GM23338 (cell line): Measurements from ENCODE around the gene GPATCH2. TPM values are rescaled to one million over a fixed set of nuclear protein-coding genes. Genes with fewer than 3 reads are reported as not detected.

Experiments used
- ATAC-seq: fragments of 200-7000 bp; cut with Tn5 transposase; 3 replicates; pipeline ENCODE4 v1.9.1; 2020
- DNase-seq: peaks from one replicate; pipeline ENCODE4 v3.0.0-alpha.2; 2015; ENCODE audit warnings: low spot score
- H2AFZ ChIP-seq: fragments of 200-600 bp; sonication (generic); 2 replicates; pipeline ENCODE4 v1.8.0; 2016; ENCODE audit warnings: antibody characterized with exemption, mild to moderate bottlenecking, moderate library complexity
- H3F3A ChIP-seq: fragments of 200-600 bp; sonication (generic); replicated peaks from 2 replicates; pipeline ENCODE4 v1.8.0; 2017; ENCODE audit warnings: antibody characterized with exemption, mixed run types, low read depth
- H3K27ac ChIP-seq: fragments of 200-600 bp; sonication (generic); 2 replicates; pipeline ENCODE4 v1.6.1; 2016; ENCODE audit warnings: low read depth
- H3K27me3 ChIP-seq: fragments of 200-600 bp; sonication (generic); 2 replicates; pipeline ENCODE4 v1.8.0; 2016; ENCODE audit warnings: mild to moderate bottlenecking, mixed run types, moderate library complexity; ENCODE audit not compliant: insufficient read depth
- H3K36me3 ChIP-seq: fragments of 200-600 bp; sonication (generic); 2 replicates; pipeline ENCODE4 v1.8.0; 2016; ENCODE audit warnings: mild to moderate bottlenecking; ENCODE audit not compliant: insufficient read depth
- H3K4me1 ChIP-seq: fragments of 200-600 bp; sonication (generic); 2 replicates; pipeline ENCODE4 v1.8.0; 2016; ENCODE audit warnings: mild to moderate bottlenecking, moderate library complexity; ENCODE audit not compliant: insufficient read depth
- H3K4me2 ChIP-seq: fragments of 200-600 bp; sonication (generic); 2 replicates; pipeline ENCODE4 v1.7.1; 2017; ENCODE audit warnings: mixed run types
- H3K4me3 ChIP-seq: fragments of 200-600 bp; sonication (generic); 2 replicates; pipeline ENCODE4 v1.6.1; 2016; ENCODE audit warnings: mixed run types
- H3K79me2 ChIP-seq: fragments of 200-600 bp; sonication (generic); replicated peaks from 2 replicates; pipeline ENCODE4 v1.8.0; 2017; ENCODE audit warnings: mild to moderate bottlenecking; ENCODE audit not compliant: insufficient read depth
- H3K9me2 ChIP-seq: fragments of 200-600 bp; sonication (generic); 2 replicates; pipeline ENCODE4 v1.8.0; 2017; ENCODE audit not compliant: insufficient read depth
- H4K20me1 ChIP-seq: fragments of 200-600 bp; sonication (generic); replicated peaks from 2 replicates; pipeline ENCODE4 v1.8.0; 2017; ENCODE audit warnings: mild to moderate bottlenecking; ENCODE audit not compliant: insufficient read depth
- H3K27ac Mint-ChIP-seq: 2 replicates; pipeline ENCODE4 v1.8.0; 2020; ENCODE audit warnings: inconsistent platforms, mild to moderate bottlenecking, moderate library complexity, mixed read lengths
- H3K27me3 Mint-ChIP-seq: 3 replicates; pipeline ENCODE4 v1.8.0; 2022; ENCODE audit warnings: low read depth, mild to moderate bottlenecking, moderate library complexity, mixed read lengths, inconsistent platforms; ENCODE audit not compliant: insufficient read depth, poor library complexity
- H3K36me3 Mint-ChIP-seq: 3 replicates; pipeline ENCODE4 v1.8.0; 2021; ENCODE audit warnings: low read depth, mild to moderate bottlenecking, inconsistent platforms, moderate library complexity, mixed read lengths
- H3K4me1 Mint-ChIP-seq: 3 replicates; pipeline ENCODE4 v1.8.0; 2020; ENCODE audit warnings: mild to moderate bottlenecking, inconsistent platforms, mixed read lengths
- H3K4me3 Mint-ChIP-seq: 3 replicates; pipeline ENCODE4 v1.8.0; 2021; ENCODE audit warnings: moderate library complexity, mild to moderate bottlenecking, inconsistent platforms, mixed read lengths
- H3K9me3 Mint-ChIP-seq: 3 replicates; pipeline ENCODE4 v1.8.0; 2020; ENCODE audit warnings: moderate library complexity, mild to moderate bottlenecking, inconsistent platforms, mixed read lengths
- CREB1 ChIP-seq: fragments of 250-450 bp; sonication (Bioruptor Pico); IDR thresholded peaks from 2 replicates; pipeline ENCODE4 v1.5.0; 2020; ENCODE audit warnings: low read depth, mild to moderate bottlenecking, moderate library complexity
- CTCF ChIP-seq, 2 experiments: fragments of 200-600 bp in 1 of 2; sonication (generic) in 1 of 2; conservative IDR thresholded peaks; 2 replicates each; pipeline versions ENCODE4 v1.5.1 to v1.6.1; 2016 to 2017; ENCODE audit warnings: antibody characterized with exemption in 2 of 2, low read depth in 2 of 2, mild to moderate bottlenecking in 2 of 2, moderate library complexity in 1 of 2
- ETS1 ChIP-seq: IDR thresholded peaks from 2 replicates; pipeline ENCODE4 v1.6.1; 2016; ENCODE audit warnings: antibody characterized with exemption
- EZH2 ChIP-seq: fragments of 200-600 bp; sonication (generic); IDR thresholded peaks from one replicate; pipeline ENCODE4 v1.8.0; 2017; ENCODE audit warnings: antibody characterized with exemption, mild to moderate bottlenecking, low read depth; ENCODE audit not compliant: unreplicated experiment
- EZH2phosphoT487 ChIP-seq: fragments of 200-600 bp; sonication (generic); IDR thresholded peaks from one replicate; pipeline ENCODE4 v1.8.1; 2018; ENCODE audit warnings: antibody characterized with exemption; ENCODE audit not compliant: unreplicated experiment
- JUNB ChIP-seq: IDR thresholded peaks from one replicate; pipeline ENCODE4 v1.6.1; 2016; ENCODE audit warnings: antibody characterized with exemption; ENCODE audit not compliant: unreplicated experiment
- NANOG ChIP-seq: IDR thresholded peaks from 2 replicates; pipeline ENCODE4 v1.6.1; 2016; ENCODE audit warnings: antibody characterized with exemption, borderline replicate concordance
- POLR2AphosphoS5 ChIP-seq: IDR thresholded peaks from 2 replicates; pipeline ENCODE4 v1.6.1; 2016; ENCODE audit warnings: antibody characterized with exemption, low read depth
- STAT1 ChIP-seq: IDR thresholded peaks from one replicate; pipeline ENCODE4 v1.6.1; 2016; ENCODE audit warnings: antibody characterized with exemption; ENCODE audit not compliant: unreplicated experiment
- ZNF331 ChIP-seq: fragments of 250-450 bp; sonication (Bioruptor Pico); IDR thresholded peaks from 2 replicates; pipeline ENCODE4 v1.5.0; 2020; ENCODE audit warnings: low read depth, mild to moderate bottlenecking, moderate library complexity
- polyA plus RNA-seq: library from polyadenylated mRNA; unstranded; fragments of >200 nt; fragmentation: Nextera tagmentation; extraction: Ambion mirVana; gene quantifications from 2 replicates; pipeline ENCODE4 v1.2.1, GENCODE V29; 2016
- total RNA-seq: library from RNA; depleted of rRNA; stranded (reverse); fragments of >200 nt; shearing (Covaris generic); gene quantifications from 2 replicates; pipeline ENCODE4 v1.2.3, GENCODE V29; 2014
- TF ChIP-seq, protein P1 (sequence below): fragments of 250-450 bp; sonication (Bioruptor Pico); IDR thresholded peaks from 2 replicates; pipeline ENCODE4 v1.5.0; 2020; ENCODE audit warnings: mild to moderate bottlenecking, moderate library complexity
- TF ChIP-seq, protein P2 (sequence below): IDR thresholded peaks from one replicate; pipeline ENCODE4 v1.6.1; 2018; ENCODE audit warnings: antibody characterized with exemption; ENCODE audit not compliant: unreplicated experiment

Gene GPATCH2
- total and polyA plus RNA-seq, 2 experiments from 2014 or later = 12.3 to 26.7 TPM

- ATAC-seq (no peak), DNase-seq (peak; percentile 5)
- Mint-ChIP-seq H3K4me1 (0 out of 3 replicates have a peak, but pooled peaks cover 2% of the 10 kb centered on the region), H3K27me3 (peaks cover 3% of the 10 kb centered on the region), H3K36me3 (no peaks in the 10 kb centered on the region), H3K27ac (no peak overlapping the region), H3K9me3 (no peaks in the 10 kb centered on the region), H3K4me3 (no peak overlapping the region)
- Histone ChIP-seq H2AFZ (no peak overlapping the region), H3K4me3 (no peak overlapping the region), H3K27me3 (no peaks in the 10 kb centered on the region), H3K4me2 (no peak overlapping the region), H3K79me2 (no peaks in the 10 kb centered on the region), H4K20me1 (no peaks in the 10 kb centered on the region), H3K36me3 (no peaks in the 10 kb centered on the region), H3K27ac (0 out of 2 replicates have a peak overlapping the region, but pooled peaks have one; percentile 19), H3F3A (no peaks in the 10 kb centered on the region), H3K9me2 (no peaks in the 10 kb centered on the region), H3K4me1 (no peaks in the 10 kb centered on the region)
- TF ChIP-seq JUNB (no peak), ZNF331 (CRISPR knock-in tag) (no peak), EZH2 (no peak), EZH2phosphoT487 (no peak), CREB1 (no peak), NANOG (no peak), CTCF (conservative IDR thresholded peaks at IDR 0.05; ENCODE audit: low read depth in 2 of 2) (no peak), ETS1 (no peak), STAT1 (no peak), POLR2AphosphoS5 (no peak)
- TF ChIP-seq, protein P1, sequence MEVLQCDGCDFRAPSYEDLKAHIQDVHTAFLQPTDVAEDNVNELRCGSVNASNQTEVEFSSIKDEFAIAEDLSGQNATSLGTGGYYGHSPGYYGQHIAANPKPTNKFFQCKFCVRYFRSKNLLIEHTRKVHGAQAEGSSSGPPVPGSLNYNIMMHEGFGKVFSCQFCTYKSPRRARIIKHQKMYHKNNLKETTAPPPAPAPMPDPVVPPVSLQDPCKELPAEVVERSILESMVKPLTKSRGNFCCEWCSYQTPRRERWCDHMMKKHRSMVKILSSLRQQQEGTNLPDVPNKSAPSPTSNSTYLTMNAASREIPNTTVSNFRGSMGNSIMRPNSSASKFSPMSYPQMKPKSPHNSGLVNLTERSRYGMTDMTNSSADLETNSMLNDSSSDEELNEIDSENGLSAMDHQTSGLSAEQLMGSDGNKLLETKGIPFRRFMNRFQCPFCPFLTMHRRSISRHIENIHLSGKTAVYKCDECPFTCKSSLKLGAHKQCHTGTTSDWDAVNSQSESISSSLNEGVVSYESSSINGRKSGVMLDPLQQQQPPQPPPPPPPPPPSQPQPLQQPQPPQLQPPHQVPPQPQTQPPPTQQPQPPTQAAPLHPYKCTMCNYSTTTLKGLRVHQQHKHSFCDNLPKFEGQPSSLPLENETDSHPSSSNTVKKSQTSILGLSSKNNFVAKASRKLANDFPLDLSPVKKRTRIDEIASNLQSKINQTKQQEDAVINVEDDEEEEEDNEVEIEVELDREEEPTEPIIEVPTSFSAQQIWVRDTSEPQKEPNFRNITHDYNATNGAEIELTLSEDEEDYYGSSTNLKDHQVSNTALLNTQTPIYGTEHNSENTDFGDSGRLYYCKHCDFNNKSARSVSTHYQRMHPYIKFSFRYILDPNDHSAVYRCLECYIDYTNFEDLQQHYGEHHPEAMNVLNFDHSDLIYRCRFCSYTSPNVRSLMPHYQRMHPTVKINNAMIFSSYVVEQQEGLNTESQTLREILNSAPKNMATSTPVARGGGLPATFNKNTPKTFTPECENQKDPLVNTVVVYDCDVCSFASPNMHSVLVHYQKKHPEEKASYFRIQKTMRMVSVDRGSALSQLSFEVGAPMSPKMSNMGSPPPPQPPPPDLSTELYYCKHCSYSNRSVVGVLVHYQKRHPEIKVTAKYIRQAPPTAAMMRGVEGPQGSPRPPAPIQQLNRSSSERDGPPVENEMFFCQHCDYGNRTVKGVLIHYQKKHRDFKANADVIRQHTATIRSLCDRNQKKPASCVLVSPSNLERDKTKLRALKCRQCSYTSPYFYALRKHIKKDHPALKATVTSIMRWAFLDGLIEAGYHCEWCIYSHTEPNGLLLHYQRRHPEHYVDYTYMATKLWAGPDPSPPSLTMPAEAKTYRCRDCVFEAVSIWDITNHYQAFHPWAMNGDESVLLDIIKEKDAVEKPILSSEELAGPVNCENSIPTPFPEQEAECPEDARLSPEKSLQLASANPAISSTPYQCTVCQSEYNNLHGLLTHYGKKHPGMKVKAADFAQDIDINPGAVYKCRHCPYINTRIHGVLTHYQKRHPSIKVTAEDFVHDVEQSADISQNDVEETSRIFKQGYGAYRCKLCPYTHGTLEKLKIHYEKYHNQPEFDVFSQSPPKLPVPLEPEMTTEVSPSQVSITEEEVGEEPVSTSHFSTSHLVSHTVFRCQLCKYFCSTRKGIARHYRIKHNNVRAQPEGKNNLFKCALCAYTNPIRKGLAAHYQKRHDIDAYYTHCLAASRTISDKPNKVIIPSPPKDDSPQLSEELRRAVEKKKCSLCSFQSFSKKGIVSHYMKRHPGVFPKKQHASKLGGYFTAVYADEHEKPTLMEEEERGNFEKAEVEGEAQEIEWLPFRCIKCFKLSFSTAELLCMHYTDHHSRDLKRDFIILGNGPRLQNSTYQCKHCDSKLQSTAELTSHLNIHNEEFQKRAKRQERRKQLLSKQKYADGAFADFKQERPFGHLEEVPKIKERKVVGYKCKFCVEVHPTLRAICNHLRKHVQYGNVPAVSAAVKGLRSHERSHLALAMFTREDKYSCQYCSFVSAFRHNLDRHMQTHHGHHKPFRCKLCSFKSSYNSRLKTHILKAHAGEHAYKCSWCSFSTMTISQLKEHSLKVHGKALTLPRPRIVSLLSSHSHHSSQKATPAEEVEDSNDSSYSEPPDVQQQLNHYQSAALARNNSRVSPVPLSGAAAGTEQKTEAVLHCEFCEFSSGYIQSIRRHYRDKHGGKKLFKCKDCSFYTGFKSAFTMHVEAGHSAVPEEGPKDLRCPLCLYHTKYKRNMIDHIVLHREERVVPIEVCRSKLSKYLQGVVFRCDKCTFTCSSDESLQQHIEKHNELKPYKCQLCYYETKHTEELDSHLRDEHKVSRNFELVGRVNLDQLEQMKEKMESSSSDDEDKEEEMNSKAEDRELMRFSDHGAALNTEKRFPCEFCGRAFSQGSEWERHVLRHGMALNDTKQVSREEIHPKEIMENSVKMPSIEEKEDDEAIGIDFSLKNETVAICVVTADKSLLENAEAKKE (CRISPR knock-in tag) = no peak
- TF ChIP-seq, protein P2, sequence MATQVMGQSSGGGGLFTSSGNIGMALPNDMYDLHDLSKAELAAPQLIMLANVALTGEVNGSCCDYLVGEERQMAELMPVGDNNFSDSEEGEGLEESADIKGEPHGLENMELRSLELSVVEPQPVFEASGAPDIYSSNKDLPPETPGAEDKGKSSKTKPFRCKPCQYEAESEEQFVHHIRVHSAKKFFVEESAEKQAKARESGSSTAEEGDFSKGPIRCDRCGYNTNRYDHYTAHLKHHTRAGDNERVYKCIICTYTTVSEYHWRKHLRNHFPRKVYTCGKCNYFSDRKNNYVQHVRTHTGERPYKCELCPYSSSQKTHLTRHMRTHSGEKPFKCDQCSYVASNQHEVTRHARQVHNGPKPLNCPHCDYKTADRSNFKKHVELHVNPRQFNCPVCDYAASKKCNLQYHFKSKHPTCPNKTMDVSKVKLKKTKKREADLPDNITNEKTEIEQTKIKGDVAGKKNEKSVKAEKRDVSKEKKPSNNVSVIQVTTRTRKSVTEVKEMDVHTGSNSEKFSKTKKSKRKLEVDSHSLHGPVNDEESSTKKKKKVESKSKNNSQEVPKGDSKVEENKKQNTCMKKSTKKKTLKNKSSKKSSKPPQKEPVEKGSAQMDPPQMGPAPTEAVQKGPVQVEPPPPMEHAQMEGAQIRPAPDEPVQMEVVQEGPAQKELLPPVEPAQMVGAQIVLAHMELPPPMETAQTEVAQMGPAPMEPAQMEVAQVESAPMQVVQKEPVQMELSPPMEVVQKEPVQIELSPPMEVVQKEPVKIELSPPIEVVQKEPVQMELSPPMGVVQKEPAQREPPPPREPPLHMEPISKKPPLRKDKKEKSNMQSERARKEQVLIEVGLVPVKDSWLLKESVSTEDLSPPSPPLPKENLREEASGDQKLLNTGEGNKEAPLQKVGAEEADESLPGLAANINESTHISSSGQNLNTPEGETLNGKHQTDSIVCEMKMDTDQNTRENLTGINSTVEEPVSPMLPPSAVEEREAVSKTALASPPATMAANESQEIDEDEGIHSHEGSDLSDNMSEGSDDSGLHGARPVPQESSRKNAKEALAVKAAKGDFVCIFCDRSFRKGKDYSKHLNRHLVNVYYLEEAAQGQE = no peak
Measured at GRCh38 chr1:217453816-217454215, 177.1 kb downstream of the GPATCH2 start.
